Measurements from ENCODE around the gene LSS. TPM values are rescaled to one million over a fixed set of nuclear protein-coding genes. Genes with fewer than 3 reads are reported as not detected.

The LSS gene
- polyA plus RNA-seq, 1 donor: 38.6 TPM

DNA sequence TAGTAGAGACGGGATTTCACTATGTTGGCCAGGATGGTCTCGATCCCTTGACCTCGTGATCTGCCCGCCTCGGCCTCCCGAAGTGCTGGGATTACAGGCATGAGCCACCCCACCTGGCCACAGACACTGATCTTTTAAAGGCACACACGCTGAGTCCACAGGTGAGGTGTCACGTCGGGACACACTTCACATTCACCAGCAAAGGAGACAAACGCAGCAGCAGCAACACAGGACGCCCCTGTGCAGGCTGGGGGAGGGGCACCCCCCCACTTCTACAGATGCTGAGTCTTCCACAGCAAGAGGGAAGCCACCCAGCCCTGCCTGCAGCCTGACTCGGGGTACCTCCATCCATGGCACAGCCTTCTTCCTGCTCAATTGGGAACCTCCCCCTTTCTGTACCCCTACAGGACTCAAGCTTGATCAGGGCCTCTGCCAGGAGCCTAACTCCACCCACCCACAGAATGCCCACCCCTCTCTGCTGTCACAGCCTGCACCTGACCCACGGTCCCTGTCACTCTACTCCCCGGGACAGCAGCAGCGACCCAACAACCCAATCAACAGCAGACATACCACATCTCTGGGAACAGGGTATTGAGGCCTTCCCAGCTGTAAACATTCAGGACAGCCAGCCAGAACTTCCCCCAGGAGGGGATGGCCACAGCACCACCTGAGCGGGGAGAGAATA, 9.5 kb downstream of the LSS start:
- no peak for DNase-seq

DNA sequence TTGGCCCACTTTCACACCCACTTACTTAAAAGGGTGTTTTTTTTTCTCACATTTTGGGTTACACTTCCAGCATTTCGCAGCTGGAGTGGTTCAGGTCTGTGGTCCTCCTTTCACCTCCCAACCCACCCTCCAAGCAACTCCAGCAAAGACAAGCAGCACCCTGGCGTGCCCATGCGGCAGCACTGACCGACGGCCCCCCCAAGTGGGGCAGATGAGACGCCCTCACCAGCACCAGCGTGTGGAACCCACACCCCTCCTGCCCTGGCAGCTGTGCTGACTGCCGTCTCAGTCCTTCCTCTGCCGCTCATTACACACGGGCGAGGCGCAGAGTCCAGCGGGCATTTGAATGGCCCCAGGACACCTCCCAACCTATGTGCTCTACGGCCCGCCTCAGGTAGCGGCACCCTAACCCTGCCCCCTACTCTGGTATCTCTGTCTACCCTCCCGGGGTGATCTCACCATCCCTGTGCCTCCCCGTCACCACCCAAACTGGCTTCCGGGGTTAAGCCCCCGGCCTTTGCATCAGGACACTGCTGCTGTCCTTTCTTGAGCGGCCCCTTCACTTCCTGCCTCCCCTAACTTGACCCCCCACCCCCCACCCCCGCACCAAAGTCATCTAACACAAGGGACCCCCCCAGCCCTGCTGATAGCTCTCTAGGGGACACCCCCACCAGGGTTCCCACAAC, 10.9 kb downstream of the LSS start:
- no peak for DNase-seq

DNA sequence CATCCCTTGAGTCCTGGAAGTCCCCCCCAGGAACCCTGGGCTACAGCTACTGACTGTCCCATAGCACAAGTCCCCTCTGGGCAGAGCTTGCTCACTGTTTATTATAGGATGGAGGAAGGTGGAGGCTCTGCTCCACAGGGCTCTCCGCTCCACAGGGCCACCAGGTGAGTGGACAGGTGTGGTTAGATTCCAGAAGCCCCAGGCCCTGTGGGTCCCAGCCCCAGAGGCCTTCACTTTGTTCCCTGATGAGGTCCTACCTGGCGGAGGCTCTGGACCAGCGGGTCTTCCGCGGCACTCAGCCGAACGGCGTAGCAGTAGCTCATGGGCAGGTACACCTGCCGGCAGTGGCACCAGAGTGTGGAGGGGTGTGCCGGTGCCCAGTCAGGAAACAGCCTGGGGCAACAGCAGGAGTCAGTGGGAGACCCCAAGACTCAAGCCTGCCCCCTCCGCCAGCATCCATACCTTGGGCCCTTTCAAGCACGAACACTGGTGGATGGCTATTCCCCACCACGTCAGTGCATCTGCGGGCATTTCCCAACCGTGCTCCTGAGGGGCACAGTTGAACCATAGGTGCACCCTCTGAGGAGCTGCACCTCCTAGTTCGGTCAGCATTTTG, 12.3 kb downstream of the LSS start:
- DNase-seq: no peak

DNA sequence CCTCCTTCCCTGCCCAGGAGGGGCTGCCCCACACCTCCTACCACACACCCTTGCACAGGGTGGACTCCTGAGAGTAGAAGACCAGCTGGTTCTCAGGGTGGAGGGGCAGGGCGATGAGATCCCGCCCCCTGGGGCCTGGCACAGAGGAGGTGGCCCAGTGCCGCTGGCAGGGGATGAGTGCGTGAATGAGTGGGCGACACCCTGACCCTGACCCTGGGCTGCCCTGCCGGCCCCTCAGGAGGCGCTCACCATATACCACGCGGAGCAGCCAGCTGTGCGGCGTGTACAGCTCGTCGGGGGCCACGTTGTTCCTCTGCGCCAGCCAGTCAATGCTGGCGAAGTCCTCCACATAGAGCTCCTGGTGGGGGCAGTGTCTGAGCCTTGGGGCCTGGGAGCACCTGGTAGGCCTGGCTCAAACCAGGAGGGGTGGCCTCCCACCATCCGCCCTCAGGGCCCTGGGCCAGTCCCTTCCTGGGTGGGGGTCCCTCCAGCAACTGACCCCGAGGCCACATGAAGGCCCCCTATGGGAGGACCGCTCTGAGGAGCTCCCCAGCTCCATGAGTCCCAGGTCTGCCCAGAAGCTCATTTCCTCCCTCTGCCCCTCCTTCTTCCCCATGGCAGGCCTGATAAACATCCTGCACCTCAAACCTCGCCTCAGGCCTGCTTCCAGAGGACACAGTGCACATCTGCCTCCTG, 13.0 kb downstream of the LSS start:
- no peak for DNase-seq

DNA sequence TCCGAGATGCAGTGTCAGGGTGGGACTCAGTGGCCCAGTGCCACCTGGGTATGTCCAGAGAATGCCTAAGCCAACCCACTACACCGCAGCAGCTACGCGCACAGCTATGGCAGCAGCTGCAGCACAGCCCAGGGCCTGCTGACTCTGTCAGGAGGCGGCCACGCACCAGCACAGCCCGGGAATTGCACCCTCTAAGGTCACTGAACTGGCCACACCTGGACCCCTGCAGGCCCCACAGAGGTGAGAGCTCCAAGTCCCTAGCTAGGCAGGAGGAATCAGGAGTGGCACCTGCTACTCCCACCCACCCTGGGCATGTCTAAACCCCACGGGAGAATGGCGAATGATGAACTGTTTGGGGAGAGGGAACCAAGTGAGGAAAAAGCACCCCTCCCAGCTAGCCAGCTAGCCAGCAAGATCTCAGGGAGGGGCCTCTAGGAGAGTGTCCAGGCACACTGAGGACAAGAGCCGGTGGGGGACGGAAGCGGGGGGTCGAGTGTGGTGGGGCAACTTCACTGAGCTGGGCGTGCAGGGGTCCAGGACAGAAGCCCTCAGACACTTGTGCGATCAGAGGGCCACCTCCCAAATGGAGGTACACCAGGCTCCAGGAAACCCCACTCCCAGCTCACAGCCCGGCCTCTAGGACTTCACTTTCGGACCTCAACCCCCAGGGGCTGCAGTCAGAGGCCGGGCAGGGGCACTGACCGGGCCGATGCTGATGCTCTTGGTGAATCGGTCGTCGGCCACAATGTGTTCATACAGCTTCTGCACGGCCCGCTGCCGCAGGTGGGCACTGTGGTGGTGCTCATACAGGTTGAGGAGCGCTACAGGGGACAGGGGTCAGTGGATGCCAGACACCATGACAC, 13.9 kb downstream of the LSS start:
- DNase-seq: no peak

DNA sequence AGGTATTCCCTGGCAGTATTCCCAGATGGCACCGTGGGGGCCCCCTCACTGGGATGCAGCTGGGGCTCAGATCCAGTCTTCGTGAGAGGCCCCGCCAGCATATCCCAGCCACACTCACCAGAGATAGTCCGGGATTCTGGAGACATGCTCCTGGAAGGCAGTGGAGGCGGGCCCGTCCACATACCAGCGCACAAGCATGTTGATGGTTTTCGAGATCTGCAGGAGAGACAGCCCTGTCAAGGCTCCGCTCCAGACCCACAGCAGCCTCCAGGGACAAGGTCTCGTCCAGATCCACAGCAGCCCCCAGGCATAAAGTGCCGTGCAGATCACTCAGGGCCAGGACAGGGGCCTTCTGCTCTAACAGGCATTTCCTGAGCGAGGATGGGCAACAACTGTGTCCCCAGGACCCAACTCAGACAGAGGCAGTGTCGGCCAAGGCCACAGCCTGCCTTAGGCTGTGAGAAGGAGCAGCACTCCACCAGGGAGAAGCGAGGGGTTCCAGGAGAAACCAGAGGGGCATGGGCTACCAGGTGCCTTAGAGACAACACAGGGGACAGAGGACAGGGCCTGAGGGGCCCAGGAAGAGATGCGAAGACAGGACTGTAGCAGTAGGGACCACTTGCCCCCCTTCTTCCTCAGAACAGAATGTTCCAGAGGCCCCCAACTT, 14.8 kb downstream of the LSS start:
- no peak for DNase-seq

DNA sequence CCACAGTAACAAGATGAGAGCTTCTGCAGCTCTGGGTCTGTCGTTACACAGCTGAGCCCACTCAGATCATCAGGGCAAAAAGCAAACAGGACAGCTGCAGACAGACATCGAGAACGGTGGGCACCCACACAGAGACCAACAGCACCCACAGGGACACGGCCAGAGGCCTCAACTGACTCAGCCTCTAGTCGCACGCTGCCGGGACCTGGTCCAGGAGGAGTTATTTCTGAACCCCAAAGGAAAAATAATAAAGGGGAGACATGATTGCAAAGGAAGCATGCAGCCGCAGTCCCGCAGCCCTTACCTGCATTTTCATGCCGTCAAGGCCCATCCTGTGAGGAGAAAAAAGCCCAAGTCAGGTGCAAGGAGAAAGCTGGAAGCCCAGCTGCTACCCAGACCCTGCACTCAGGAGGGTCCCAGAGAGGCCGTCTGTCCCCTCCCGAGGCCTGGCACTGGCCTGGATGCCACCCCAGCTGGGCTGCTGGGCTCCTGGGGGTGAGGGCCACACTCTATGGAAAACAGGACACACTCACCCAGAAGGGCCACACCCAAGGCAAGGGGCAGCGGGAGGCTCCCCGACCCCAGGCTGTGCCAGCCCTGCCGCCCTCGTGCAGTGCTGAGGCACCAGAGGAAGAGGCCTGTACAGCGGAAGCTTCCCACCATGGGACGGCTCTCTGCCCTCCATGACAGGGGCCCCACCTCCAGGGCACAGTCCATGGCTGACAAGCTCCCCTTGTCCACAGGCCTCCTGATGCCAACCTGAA, 15.7 kb downstream of the LSS start:
- DNase-seq: no peak

DNA sequence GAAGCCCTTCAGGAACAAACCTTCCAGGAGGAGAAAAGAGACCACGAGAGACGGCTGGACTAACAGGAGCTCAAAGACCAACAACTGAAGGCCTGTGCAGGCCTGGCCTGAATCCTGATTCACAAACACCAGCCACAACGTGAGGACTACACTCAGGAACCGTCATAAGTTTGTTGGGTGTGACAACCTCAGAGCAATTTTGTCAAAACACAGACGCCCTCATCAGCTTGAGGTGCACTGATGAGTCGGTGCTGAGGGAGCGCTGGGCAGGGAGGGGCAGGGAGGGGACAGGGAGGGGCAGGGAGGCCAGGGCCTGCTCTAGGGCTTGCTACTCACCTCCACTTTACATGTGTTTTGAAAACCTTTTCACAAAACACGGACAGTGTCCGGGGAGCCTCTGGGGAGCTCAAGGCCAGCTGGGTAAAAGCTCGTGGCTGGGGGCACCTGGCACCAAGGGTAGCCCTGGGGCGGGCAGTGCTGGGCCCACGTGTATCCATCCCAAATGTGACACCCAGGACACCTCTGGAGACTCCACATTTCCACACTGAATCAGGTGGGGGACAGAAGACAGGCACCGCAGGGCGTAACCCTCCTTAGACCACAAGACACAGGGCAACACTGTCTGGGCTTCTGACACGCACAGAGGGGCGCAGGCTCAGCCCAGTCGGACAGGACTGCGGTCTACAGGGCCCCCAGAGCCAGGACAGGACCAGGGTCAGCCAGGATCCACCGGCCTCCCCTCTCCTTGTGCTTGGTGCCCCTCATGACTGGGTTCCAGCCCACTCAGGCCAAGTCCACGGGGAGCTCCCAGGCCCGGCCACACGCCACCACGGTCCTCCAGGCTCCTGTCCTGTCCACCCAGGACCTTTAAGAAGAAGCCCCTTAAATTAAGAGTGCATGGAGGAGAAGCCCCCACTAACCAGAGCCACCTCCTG, 16.5 kb downstream of the LSS start:
- DNase-seq: no peak

DNA sequence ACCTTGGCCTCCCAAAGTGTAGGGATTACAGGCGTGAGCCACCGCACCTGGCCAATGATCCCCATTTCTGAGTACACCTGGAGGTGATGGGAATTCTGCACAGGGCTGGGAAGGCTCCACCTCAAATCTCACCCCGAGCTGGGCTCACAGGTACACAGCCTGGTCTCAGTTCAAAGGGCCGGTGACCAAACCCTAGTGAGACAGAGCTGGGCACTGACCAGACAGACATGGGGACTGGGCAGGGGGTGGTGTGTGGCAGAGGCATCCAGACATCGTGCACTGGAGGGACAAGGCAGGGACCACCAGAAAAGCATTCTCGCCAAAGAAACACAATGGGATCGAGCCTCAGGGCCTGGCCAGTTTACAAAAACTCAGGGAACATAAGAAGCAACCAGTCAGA, 17.2 kb downstream of the LSS start:
- DNase-seq: no peak

DNA sequence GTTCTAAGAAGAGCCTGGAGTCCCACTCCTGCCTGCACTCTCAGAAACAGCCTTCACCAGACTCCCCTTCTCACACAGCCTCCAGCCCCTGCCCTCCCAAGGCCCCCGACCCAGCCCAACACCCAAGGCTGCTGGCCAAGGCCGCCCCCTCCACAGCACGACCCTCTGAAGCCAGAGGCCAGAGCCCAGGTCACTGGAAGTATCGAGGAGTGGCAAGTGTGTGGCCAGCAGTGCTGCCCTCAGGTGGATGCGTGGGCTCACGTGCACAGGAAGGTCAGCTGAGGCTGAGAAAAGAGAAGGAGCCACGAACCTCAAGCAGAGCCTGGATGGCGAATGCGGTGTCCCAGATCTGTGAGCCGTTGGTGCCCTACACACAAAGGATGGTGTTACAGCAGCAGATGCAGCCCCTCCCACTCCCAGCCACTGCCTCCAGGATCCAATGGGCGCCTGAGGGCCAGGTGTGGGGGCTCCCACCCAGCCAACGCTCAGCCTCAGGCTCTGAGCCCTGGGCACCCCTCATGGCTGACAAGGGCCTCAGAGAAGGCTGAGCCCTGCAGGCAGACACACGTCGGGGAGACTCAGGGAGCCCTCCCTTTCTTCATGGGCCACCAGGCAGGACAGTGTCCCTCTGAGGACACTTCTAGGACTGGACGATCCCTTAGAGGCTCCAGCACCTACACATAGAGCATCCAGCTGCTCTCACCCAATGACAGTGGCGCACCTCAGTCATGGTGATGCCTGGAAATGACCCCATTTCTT, 18.0 kb downstream of the LSS start:
- DNase-seq: no peak

DNA sequence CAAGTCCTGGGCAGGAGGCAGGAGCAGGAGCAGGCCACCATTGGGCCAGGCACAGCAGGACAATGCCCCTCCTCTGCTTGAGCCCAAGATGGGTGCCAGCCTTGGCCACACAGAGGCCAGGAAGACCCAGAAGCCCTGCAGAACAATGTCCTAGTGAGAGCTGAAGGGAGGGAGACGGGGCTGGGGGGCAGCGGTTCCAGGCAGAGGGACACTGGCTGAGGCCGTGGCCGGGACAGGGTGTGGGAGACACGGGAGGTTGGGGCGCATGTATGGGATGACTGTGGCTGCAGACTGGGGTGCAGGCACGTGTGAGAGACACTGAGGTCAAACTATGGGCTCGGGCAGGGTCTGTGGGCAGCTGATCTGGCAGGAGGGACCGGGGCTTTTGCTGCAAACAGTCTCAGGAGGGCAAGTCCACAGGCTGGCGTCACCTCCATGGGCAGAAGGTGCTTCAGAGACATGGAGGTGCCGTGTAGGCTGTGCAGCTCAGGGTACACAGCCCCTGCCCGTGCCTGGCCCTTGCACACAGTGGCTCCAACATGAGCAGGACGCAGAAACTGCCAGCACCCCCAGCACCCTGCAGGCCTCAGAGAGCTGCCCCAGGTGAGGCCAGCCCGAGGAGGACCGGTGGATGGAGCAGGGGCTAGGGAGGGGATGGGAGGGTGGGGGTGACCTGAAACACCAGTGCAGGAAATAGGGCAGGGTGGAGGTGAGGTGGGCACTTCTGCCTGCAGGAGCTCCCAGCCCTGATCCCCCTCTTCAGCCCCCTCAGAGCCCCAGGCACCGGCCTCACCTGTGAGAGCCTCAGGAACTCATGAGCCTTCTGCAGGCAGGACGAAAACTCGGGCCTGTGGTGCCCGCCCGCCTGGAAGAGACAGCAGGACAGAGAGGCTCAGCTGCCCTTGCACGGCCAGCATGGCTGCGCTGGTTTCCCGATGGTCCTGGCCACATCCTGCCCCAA, 19.5 kb downstream of the LSS start:
- DNase-seq: no peak

DNA sequence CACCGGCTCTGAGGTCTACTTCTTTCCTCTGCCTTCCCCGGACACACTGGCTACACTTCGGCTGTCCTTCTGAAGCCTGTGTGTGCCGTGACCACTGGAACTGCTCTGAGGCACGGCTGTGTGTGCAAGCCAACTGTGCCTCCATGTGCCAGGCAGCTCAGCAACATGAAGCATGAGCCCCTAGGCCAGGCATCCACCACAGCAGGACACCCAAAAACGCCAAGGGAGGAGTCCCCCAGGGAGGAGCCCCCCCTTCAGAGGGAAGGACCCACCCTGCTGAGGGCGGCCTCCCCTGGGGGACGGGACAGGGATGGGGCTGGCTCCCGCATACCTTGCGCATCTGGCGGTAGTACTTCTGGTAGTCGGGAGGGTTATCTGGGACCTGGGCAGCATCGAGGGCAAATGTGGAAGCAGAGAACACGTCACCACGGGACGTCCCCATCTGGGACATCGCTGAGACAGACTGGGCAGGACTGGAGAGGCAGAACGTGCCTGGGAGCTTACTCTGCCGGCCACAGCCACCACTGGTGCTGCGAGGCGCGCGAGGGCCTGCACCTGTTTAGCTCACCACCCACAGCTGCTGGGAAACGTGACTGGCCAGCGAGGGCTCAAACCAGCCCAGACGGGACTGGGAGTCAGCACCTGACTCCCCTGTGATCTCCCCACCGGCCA, 20.5 kb downstream of the LSS start:
- DNase-seq: no peak

DNA sequence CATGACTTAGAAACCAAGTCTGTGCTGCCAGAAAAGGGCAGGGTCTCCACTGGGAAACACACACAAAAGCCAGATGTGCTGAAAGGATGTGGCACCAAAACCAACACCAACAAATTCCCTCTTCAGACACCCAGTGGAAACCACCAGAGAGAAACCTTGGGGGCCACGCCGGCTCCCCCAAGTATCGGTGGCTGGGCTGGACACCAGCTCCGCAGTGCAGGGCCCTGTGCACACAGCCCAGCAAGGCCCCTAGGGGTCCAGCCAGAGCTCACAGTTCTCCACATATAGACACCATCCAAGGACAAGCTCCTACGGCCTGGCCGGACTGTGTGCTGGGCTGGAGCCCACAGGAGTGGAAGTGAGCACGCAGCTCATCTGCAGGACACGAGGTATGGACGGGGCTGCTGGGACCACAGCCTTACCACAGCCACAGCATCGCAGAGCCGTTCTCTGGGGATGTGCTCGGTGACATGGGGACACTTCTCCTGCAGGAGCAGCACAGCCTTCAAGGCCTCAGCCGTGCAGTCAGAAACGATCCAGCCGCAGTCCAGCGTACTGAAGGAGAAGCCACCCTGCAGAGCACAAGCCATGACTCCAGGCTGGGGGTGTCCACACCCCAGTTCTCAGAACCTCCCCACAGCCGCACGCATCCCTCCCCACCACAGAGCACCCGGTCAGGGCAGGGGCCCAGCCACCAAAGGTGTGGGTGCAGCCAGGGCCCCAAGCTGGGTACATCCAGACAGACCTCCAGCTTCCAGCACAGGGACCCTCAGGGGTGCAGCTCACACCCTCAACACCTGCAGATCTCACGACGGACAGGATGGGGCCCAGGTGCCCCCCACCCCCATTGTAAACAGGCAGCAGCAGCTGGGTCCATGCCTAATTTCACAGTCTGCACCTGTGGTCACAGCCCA, 21.3 kb downstream of the LSS start:
- DNase-seq: no peak

DNA sequence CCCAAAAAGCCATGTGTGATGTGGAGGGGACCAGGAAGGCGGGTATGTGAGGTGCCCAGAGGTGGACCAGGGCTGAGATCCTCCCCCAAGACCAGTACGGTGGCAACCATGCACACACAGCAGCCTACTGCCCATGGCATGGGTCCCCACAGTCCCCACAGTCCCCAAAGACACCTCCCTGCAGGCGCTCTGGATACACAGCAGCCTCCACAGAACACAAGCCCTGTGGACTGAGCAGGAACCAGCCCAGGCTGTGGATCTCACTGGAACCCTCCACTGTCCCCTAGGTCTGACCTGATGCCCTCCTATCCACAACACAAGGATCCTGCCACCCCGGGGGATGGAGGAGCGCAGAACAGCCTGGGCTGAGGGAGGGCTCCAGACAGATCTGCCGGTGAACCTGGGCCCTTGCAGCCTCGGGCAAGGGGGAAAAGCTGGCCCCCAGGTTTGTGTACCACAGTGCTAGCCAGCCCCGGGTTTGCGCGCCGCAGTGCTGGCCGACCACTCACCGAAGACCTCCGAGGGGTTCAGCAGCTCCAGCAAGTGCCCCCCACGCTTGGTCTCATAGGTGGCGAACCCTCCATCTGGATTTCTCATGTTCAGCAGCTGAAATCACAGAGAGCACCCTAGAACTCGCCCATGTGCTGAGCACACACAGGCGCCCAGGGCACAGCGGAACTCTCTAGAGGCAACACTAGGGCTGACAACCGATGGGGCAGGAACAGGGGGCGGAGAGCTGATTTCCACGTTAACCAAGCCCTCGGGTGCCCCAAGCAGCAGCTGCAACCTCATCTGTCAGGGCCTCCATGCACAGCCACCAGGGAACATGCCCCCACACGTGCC, 22.2 kb downstream of the LSS start:
- DNase-seq: no peak

DNA sequence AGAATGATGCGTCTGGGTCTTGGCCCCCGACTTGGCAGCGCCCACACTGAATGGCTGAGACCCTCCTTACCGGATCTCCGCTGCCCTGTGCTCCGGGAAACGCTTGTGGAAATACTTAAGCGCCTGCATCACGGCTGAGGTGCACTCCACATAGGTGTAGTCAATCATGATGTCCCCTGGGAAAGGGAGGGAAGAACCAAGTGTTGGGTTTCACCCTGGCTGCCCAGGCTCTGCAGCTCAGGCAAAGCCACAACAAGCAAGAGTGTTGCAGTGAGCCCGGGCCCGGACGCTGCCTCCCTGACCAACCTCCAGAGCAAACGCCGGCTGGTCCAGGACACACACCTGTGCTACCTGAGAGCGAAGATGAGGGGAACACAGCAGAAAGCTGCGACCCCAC, 22.8 kb downstream of the LSS start:
- DNase-seq: no peak
